SK-N-SH treated with all-trans-retinoic acid at 6 μM for 48 hours (cell line): ENCODE data around the gene GREM1.

Experiments used
- ATAC-seq: fragments of 200-7000 bp; cut with Tn5 transposase; 3 replicates; pipeline ENCODE4 v1.9.1; 2020; ENCODE audit warnings: mild to moderate bottlenecking, moderate library complexity
- ARNTL ChIP-seq: fragments of 450-650 bp; formaldehyde crosslinking; IDR thresholded peaks from 2 replicates; pipeline ENCODE4 v1.5.0; 2020; ENCODE audit warnings: low read depth, mild to moderate bottlenecking, moderate library complexity, borderline replicate concordance
- BACH2 ChIP-seq: fragments of 250-450 bp; sonication (Bioruptor Pico); IDR thresholded peaks from 2 replicates; pipeline ENCODE4 v1.9.0; 2021; ENCODE audit warnings: mild to moderate bottlenecking, borderline replicate concordance
- CREB5 ChIP-seq: fragments of 250-450 bp; sonication (Bioruptor Pico); IDR thresholded peaks from 2 replicates; pipeline ENCODE4 v1.5.1; 2020; ENCODE audit warnings: low read depth, mild to moderate bottlenecking, moderate library complexity
- CSDC2 ChIP-seq: fragments of 250-450 bp; sonication (Bioruptor Pico); IDR thresholded peaks from 2 replicates; pipeline ENCODE4 v1.5.0; 2020; ENCODE audit warnings: mild to moderate bottlenecking, moderate library complexity
- CSRNP3 ChIP-seq: fragments of 250-450 bp; sonication (Bioruptor Pico); IDR thresholded peaks from 2 replicates; pipeline ENCODE4 v1.5.1; 2021; ENCODE audit warnings: mild to moderate bottlenecking, moderate library complexity
- ESRRG ChIP-seq: fragments of 250-450 bp; sonication (Bioruptor Pico); IDR thresholded peaks from 2 replicates; pipeline ENCODE4 v1.6.1; 2021; ENCODE audit warnings: mild to moderate bottlenecking
- GLIS3 ChIP-seq: fragments of 250-450 bp; sonication (Bioruptor Pico); IDR thresholded peaks from 2 replicates; pipeline ENCODE4 v1.5.0; 2020; ENCODE audit warnings: mild to moderate bottlenecking, moderate library complexity
- ISL1 ChIP-seq: fragments of 250-450 bp; sonication (Bioruptor Pico); IDR thresholded peaks from 2 replicates; pipeline ENCODE4 v2.1.2; 2022; ENCODE audit warnings: mild to moderate bottlenecking, moderate library complexity
- OSR1 ChIP-seq: fragments of 250-450 bp; sonication (Bioruptor Pico); IDR thresholded peaks from 2 replicates; pipeline ENCODE4 v1.8.0; 2022; ENCODE audit warnings: moderate library complexity, mild to moderate bottlenecking, inconsistent platforms
- PATZ1 ChIP-seq: fragments of 250-450 bp; sonication (Bioruptor Pico); IDR thresholded peaks from 2 replicates; pipeline ENCODE4 v1.8.0; 2020; ENCODE audit warnings: mild to moderate bottlenecking, moderate library complexity, borderline replicate concordance
- POU6F1 ChIP-seq: fragments of 250-450 bp; sonication (Bioruptor Pico); IDR thresholded peaks from 2 replicates; pipeline ENCODE4 v1.8.0; 2021; ENCODE audit warnings: low read depth, mild to moderate bottlenecking, moderate library complexity, borderline replicate concordance
- PPARA ChIP-seq: fragments of 250-450 bp; sonication (Bioruptor Pico); IDR thresholded peaks from 2 replicates; pipeline ENCODE4 v1.5.0; 2020; ENCODE audit warnings: mild to moderate bottlenecking, borderline replicate concordance
- RARB ChIP-seq: fragments of 250-450 bp; sonication (Bioruptor Pico); IDR thresholded peaks from 2 replicates; pipeline ENCODE4 v1.8.0; 2021; ENCODE audit warnings: mild to moderate bottlenecking, moderate library complexity
- SNAI2 ChIP-seq: fragments of 250-450 bp; sonication (Bioruptor Pico); IDR thresholded peaks from 2 replicates; pipeline ENCODE4 v1.5.0; 2020; ENCODE audit warnings: mild to moderate bottlenecking, moderate library complexity
- TCF4 ChIP-seq: fragments of 250-450 bp; sonication (Bioruptor Pico); IDR thresholded peaks from 2 replicates; pipeline ENCODE4 v1.8.0; 2021; ENCODE audit warnings: mild to moderate bottlenecking, moderate library complexity, borderline replicate concordance
- TSHZ2 ChIP-seq: fragments of 250-450 bp; sonication (Bioruptor Pico); IDR thresholded peaks from 2 replicates; pipeline ENCODE4 v1.5.0; 2020; ENCODE audit warnings: mild to moderate bottlenecking, moderate library complexity
- ZFP3 ChIP-seq: fragments of 250-450 bp; sonication (Bioruptor Pico); IDR thresholded peaks from 2 replicates; pipeline ENCODE4 v1.5.0; 2020; ENCODE audit warnings: mild to moderate bottlenecking, moderate library complexity
- ZFP30 ChIP-seq: fragments of 450-650 bp; formaldehyde crosslinking; IDR thresholded peaks from 2 replicates; pipeline ENCODE4 v1.5.0; 2022; ENCODE audit warnings: mild to moderate bottlenecking, moderate library complexity
- ZNF565 ChIP-seq: fragments of 450-650 bp; formaldehyde crosslinking; conservative IDR thresholded peaks from 2 replicates; pipeline ENCODE4 v1.5.0; 2020; ENCODE audit warnings: low read depth, mild to moderate bottlenecking, moderate library complexity
- ZNF70 ChIP-seq: fragments of 450-650 bp; formaldehyde crosslinking; IDR thresholded peaks from 2 replicates; pipeline ENCODE4 v1.5.0; 2020; ENCODE audit warnings: mild to moderate bottlenecking, moderate library complexity

GREM1 gene

GRCh38 chr15:32721596-32721995, 3.8 kb downstream of the GREM1 start (continued):
- TF ChIP-seq ZFP3 (CRISPR knock-in tag) = no peak
- no peak for TF ChIP-seq ESRRG (CRISPR knock-in tag)

GRCh38 chr15:32722136-32722535, 4.3 kb downstream of the GREM1 start:
- no peak for TF ChIP-seq ZNF565
- no peak for TF ChIP-seq GLIS3 (CRISPR knock-in tag)
- no peak for TF ChIP-seq POU6F1
- TF ChIP-seq CREB5 = no peak
- no peak for TF ChIP-seq RARB (CRISPR knock-in tag)
- no peak for TF ChIP-seq ZNF70 (CRISPR knock-in tag)
- no peak for TF ChIP-seq BACH2 (CRISPR knock-in tag)
- no peak for TF ChIP-seq PATZ1 (CRISPR knock-in tag)
- TF ChIP-seq SNAI2 (CRISPR knock-in tag) = no peak
- TF ChIP-seq, all 23 proteins: peak for 0
- ATAC-seq = no peak

- no peak for TF ChIP-seq PPARA
- no peak for TF ChIP-seq ZNF70 (CRISPR knock-in tag)
- no peak for TF ChIP-seq ESRRG (CRISPR knock-in tag)
- TF ChIP-seq TCF4 (CRISPR knock-in tag) = no peak
- no peak for ATAC-seq
Observed at GRCh38 chr15:32723171-32723948, 5.6 kb downstream of the GREM1 start.

GRCh38 chr15:32729700-32730395, 12.0 kb downstream of the GREM1 start:
- ATAC-seq = no peak
- no peak for TF ChIP-seq TSHZ2 (CRISPR knock-in tag)
- TF ChIP-seq OSR1 = no peak
- TF ChIP-seq CSDC2 = no peak
- no peak for TF ChIP-seq CSRNP3 (CRISPR knock-in tag)
- no peak for TF ChIP-seq ZFP3 (CRISPR knock-in tag)
- no peak for TF ChIP-seq ISL1
- TF ChIP-seq ARNTL (CRISPR knock-in tag) = no peak
- TF ChIP-seq SNAI2 (CRISPR knock-in tag) = no peak
- TF ChIP-seq RARB (CRISPR knock-in tag) = no peak
- no peak for TF ChIP-seq PATZ1 (CRISPR knock-in tag)
- no peak for TF ChIP-seq CREB5
- TF ChIP-seq POU6F1 = no peak
- no peak for TF ChIP-seq ZFP30
- no peak for TF ChIP-seq GLIS3 (CRISPR knock-in tag)
- TF ChIP-seq TCF4 (CRISPR knock-in tag) = no peak
- TF ChIP-seq ZNF70 (CRISPR knock-in tag) = no peak
